Choroid plexus epithelial cell (primary cell): ENCODE measurements around the gene CTRB2.
"Not testable (repeated sequence)": the region's sequence is repeated elsewhere in the genome, so short reads cannot be mapped to it uniquely, and the experiment has no call there.

Source experiments
- DNase-seq: peaks from one replicate; pipeline ENCODE4 v3.0.0-alpha.2; 2010; ENCODE audit warnings: low read depth
- H3K4me3 ChIP-seq: 2 replicates; pipeline ENCODE4 v1.5.1; 2011; ENCODE audit warnings: low read depth, mild to moderate bottlenecking, control low read depth, low read length, moderate library complexity
- CTCF ChIP-seq: conservative IDR thresholded peaks from 2 replicates; pipeline ENCODE4 v1.5.1; 2011; ENCODE audit warnings: low read depth, mild to moderate bottlenecking, control low read depth, inconsistent platforms, low read length, moderate library complexity

Gene CTRB2

DNA sequence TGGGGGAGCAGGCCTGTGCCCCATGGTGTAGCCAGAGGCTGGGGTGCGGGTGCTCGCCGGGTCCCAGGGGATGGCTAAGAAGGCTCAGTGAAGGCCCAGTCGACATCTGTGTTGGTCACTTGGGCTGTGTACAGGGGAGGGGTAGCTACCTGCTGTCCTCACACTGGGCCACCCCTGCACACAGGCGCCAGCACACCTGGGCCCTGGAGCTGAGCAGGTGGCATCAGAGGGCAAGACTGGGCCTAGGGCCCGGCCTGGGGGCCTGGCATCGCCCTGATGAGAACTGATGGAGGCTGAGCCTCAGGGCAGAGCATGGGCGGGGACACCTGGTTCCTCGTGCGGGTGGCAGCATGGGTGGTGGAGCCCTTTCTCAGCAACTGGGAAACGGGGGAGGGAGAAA is 870 bp upstream of the CTRB2 start:
- TF ChIP-seq CTCF: no peak
- no peak for DNase-seq
- H3K4me3 ChIP-seq: no peak overlapping the region

GRCh38 chr16:75205961-75206748 is 806 bp downstream of the CTRB2 start:
- not testable (repeated sequence) for DNase-seq

GRCh38 chr16:75205438-75205837 is 1.5 kb downstream of the CTRB2 start:
- DNase-seq, H3K4me3 ChIP-seq: not testable (repeated sequence)

More at GRCh38 chr16:75205961-75206748, 806 bp downstream of the CTRB2 start:
- not testable (repeated sequence) for H3K4me3 ChIP-seq

DNA sequence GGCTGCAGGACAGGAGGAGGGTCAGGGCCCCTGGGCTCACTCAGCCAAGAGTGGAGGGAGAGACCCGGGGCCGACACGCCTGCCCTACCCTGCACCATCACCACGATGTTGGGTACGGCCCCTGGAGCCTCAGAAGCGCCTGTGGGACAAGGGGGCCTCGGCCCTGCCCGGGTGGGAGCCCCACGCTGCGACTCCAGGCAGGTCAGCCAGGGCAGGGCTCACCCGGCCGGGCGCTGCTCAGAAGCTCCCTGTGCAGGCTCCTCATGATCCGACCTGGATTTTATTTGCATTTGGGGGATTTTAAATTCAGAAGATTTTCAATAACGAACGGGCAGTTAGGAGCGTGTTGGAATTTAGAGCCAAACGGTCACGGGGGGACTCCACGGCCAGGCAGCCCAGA is 2.1 kb downstream of the CTRB2 start:
- not testable (repeated sequence) for H3K4me3 ChIP-seq, DNase-seq

DNA sequence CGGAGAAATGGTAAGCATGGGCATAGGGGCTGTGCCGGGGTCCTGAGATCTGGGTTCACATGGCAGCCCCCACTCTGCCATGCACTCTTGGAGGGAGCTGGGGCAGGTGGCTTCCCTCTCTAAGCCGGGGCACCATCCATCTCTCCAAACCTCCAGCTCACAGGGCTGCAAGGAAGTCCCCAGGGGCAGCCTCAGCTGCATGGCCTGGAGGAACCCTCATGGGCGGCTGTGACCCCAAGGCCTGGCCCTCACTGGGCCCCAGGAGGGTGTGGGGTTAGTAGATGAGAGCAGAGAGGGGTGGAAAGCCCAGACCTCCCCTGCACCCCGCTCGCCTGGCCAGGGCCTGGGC is 2.6 kb downstream of the CTRB2 start:
- no peak for DNase-seq
- TF ChIP-seq CTCF: no peak
- H3K4me3 ChIP-seq: no peak overlapping the region

DNA sequence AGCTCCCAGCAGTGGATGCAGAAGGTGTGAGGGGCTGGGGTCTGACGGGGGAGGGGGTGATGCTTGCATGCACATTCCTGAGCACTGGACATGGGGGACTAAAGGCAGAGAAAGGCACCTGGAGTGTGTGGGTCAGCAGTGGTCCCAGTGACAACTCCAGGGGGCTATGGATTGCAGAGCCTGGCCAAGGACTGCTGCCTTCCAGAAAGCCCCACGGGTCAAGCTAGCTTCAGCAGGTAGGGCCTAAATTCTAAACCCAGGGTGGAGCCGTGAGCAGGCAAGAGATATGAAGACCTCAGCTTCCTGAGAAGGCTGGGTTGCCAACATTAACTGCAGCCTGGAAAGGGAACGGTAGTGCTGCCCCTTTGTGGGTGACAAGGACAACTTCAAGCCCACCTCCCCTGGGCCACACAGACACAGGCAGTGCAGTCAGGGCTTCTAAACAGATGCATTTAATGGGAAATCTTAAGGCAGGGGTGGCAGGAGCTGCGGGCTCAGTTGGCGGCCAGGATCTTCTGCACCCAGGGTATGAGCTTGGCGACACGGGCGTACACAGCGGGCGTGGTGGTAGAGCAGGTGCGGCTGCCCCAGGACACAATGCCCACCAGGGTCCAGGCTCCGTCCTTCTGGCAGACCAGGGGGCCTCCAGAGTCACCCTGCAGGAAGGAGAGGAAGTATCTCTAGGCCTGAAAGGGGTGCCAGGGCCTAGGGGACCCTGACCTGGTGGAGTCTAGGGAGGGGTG is 3.1 kb downstream of the CTRB2 start:
- TF ChIP-seq CTCF: no peak
- no peak overlapping the region for H3K4me3 ChIP-seq
- no peak for DNase-seq

- no peak for DNase-seq
- no peak for TF ChIP-seq CTCF
- H3K4me3 ChIP-seq: no peak overlapping the region
These were observed 3.9 kb downstream of the CTRB2 start for GRCh38 chr16:75203096-75203495.

DNA sequence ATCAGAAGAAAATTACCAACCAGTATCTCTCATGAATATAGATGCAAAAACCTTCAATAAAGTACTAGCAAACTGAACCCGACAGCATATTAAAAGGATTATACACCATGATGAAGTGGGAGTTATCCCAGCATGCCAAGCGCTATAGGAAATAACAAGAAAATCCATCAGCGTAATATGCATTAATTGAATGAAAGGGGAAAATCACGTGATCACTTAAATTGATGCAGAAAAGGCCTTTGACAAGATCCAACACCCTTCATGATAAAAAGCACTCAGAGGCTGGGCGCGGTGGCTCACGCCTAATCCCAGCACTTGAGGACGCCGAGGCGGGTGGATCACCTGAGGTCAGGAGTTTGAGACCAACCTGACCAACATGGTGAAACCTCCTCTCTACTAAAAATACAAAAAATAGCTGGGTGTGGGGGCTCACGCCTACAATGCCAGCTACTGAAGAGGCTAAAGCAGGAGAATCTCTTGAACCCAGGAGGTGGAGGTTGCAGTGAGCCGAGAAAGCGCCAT is 4.8 kb downstream of the CTRB2 start:
- DNase-seq: no peak
- TF ChIP-seq CTCF: no peak
- no peak overlapping the region for H3K4me3 ChIP-seq
